PC-3 (cell line): ENCODE measurements around the gene CD1B. TPM values are rescaled to one million over a fixed set of nuclear protein-coding genes. Genes with fewer than 3 reads are reported as not detected.

Experiments
- total RNA-seq: library from RNA; depleted of rRNA; stranded (reverse); fragments of >200 nt; gene quantifications from 2 replicates; pipeline ENCODE4 v1.2.3, GENCODE V29; 2014; rRNA removed

Gene CD1B
- total RNA-seq, 1 experiment from 2014 or later = not detected

Other genes starting within 250 kb of the CD1B start
- gene CD1D, start 150.6 kb downstream of the CD1B start, total RNA-seq = not detected in 2 replicates
- gene CD1A, start 77.1 kb downstream of the CD1B start, total RNA-seq = not detected in 2 replicates
- not detected in 2 replicates for gene CD1C, start 41.6 kb downstream of the CD1B start, total RNA-seq
- gene CD1E, start 22.4 kb upstream of the CD1B start, total RNA-seq = not detected in 2 replicates
- gene OR10T2, start 67.9 kb upstream of the CD1B start, total RNA-seq = not detected in 2 replicates
- gene OR10K2, start 94.7 kb upstream of the CD1B start, total RNA-seq = not detected in 2 replicates
- not detected in 2 replicates for gene OR10K1, start 130.3 kb upstream of the CD1B start, total RNA-seq
- not detected in 2 replicates for gene OR10R2, start 140.7 kb upstream of the CD1B start, total RNA-seq
- not detected in 2 replicates for gene OR6Y1, start 222.9 kb upstream of the CD1B start, total RNA-seq
- gene OR6P1, start 239.0 kb upstream of the CD1B start, total RNA-seq = not detected in 2 replicates
- not detected in 2 replicates for gene OR10X1, start 248.4 kb upstream of the CD1B start, total RNA-seq